H1 (cell line): ENCODE results near the gene ATOH8. TPM values are rescaled to one million over a fixed set of nuclear protein-coding genes. Genes with fewer than 3 reads are reported as not detected.

Experiments used
- CTCF ChIA-PET: fragments of 300-600 bp; sonication (Branson Sonifier 250); formaldehyde crosslinking; loops from one replicate; lab custom pipeline; 2021; ENCODE audit not compliant: partially characterized antibody; lab: Charles Lee
- POLR2A ChIA-PET: fragments of 300-600 bp; sonication (Branson Sonifier 250); formaldehyde crosslinking; loops from one replicate; lab custom pipeline; 2021; ENCODE audit warnings: inconsistent platforms; ENCODE audit not compliant: partially characterized antibody; lab: Charles Lee
- DNase-seq, 2 experiments: peaks; one replicate each; pipeline versions ENCODE4 v3.0.0 to v3.0.0-alpha.2; 2010 to 2022; ENCODE audit warnings: low spot score in 2 of 2, low read depth in 1 of 2, mixed read lengths in 1 of 2
- FAIRE-seq: peaks from 2 replicates; lab custom pipeline; 2011; peaks lifted over from hg19 to GRCh38; lab: Jason Lieb, UNC
- H2AFZ ChIP-seq: 2 replicates; pipeline ENCODE4 v1.8.1; 2012; ENCODE audit warnings: low read length, inconsistent platforms
- H2AK5ac ChIP-seq: 2 replicates; pipeline ENCODE4 v1.6.1; 2013; ENCODE audit warnings: low read depth, low read length
- H2BK120ac ChIP-seq: replicated peaks from 2 replicates; pipeline ENCODE3; 2013; ENCODE audit warnings: low read depth, low read length, inconsistent platforms
- H2BK12ac ChIP-seq: 2 replicates; pipeline ENCODE4 v1.6.1; 2013; ENCODE audit warnings: low read depth, low read length
- H2BK15ac ChIP-seq: 2 replicates; pipeline ENCODE4 v1.6.1; 2013; ENCODE audit warnings: low read length
- H2BK20ac ChIP-seq: 2 replicates; pipeline ENCODE4 v1.6.1; 2013; ENCODE audit warnings: low read length
- H2BK5ac ChIP-seq: 2 replicates; pipeline ENCODE4 v1.6.1; 2013; ENCODE audit warnings: low read depth, low read length
- H3K14ac ChIP-seq: 2 replicates; pipeline ENCODE4 v1.6.1; 2013; ENCODE audit warnings: inconsistent platforms; ENCODE audit not compliant: insufficient read length
- H3K18ac ChIP-seq: 2 replicates; pipeline ENCODE4 v1.6.1; 2013; ENCODE audit warnings: low read length; ENCODE audit errors: extremely low read depth
- H3K23ac ChIP-seq: 2 replicates; pipeline ENCODE4 v1.6.1; 2013; ENCODE audit warnings: inconsistent platforms; ENCODE audit not compliant: insufficient read length
- H3K23me2 ChIP-seq: 2 replicates; pipeline ENCODE4 v1.6.1; 2013; ENCODE audit warnings: low read depth, low read length
- H3K27ac ChIP-seq: 2 replicates; pipeline ENCODE4 v1.6.1; 2011; ENCODE audit warnings: low read depth, low read length, inconsistent platforms
- H3K27me3 ChIP-seq, 4 experiments: replicated peaks in 1 of 4; 1 replicate in 1 of 4; 2 replicates in 3 of 4; pipeline versions ENCODE4 v1.6.1 to v1.8.1; 2011 to 2013; ENCODE audit warnings: low read length in 3 of 4, mild to moderate bottlenecking in 3 of 4, inconsistent platforms in 2 of 4, mixed read lengths in 2 of 4, moderate library complexity in 1 of 4; ENCODE audit not compliant: control insufficient read depth in 3 of 4, insufficient read depth in 3 of 4; ENCODE audit errors: extremely low read depth in 1 of 4
- H3K36me3 ChIP-seq, 4 experiments: 2 replicates each; pipeline versions ENCODE4 v1.6.1 to v1.8.1; 2011 to 2013; ENCODE audit warnings: mild to moderate bottlenecking in 4 of 4, low read length in 3 of 4, moderate library complexity in 2 of 4, control low read depth in 1 of 4, inconsistent platforms in 1 of 4; ENCODE audit not compliant: insufficient read depth in 4 of 4, control insufficient read depth in 2 of 4
- H3K4ac ChIP-seq: replicated peaks from 2 replicates; pipeline ENCODE3; 2013; ENCODE audit warnings: low read length, low read depth, mixed read lengths, inconsistent platforms; ENCODE audit not compliant: insufficient read length
- H3K4me1 ChIP-seq, 4 experiments: replicated peaks in 1 of 4; 1 replicate in 1 of 4; 2 replicates in 3 of 4; pipeline versions ENCODE4 v1.6.1 to v1.8.1; 2011 to 2013; ENCODE audit warnings: low read length in 3 of 4, inconsistent platforms in 2 of 4, mixed read lengths in 1 of 4; ENCODE audit not compliant: insufficient read depth in 4 of 4, control insufficient read depth in 3 of 4
- H3K4me2 ChIP-seq, 2 experiments: 2 replicates each; pipeline versions ENCODE4 v1.6.1 to v1.8.1; 2011 to 2013; ENCODE audit warnings: low read depth in 2 of 2, low read length in 2 of 2, control low read depth in 1 of 2, inconsistent platforms in 1 of 2, mild to moderate bottlenecking in 1 of 2; ENCODE audit not compliant: insufficient read depth in 1 of 2
- H3K4me3 ChIP-seq, 4 experiments: fragments of 200-600, 300-600 bp in 1 of 4; sonication (generic), shearing (Covaris generic), sonication (Bioruptor Twin) in 1 of 4; 2 replicates each; pipeline versions ENCODE4 v1.5.1 to v1.8.1; 2011 to 2016; ENCODE audit warnings: low read length in 4 of 4, low read depth in 3 of 4, control low read depth in 2 of 4, inconsistent platforms in 2 of 4, mild to moderate bottlenecking in 2 of 4, mixed read lengths in 1 of 4, moderate library complexity in 1 of 4; ENCODE audit not compliant: insufficient read depth in 2 of 4; ENCODE audit errors: extremely low read depth in 1 of 4
- H3K56ac ChIP-seq: replicated peaks from 2 replicates; pipeline ENCODE3; 2013; ENCODE audit warnings: low read depth, mild to moderate bottlenecking, mixed read lengths, low read length, inconsistent platforms; ENCODE audit not compliant: insufficient read length
- H3K79me1 ChIP-seq: 2 replicates; pipeline ENCODE4 v1.6.1; 2013; ENCODE audit warnings: low read depth, low read length, control low read depth
- H3K79me2 ChIP-seq, 2 experiments: 2 replicates each; pipeline versions ENCODE4 v1.6.1 to v1.8.1; 2012 to 2013; ENCODE audit warnings: low read length in 2 of 2, mild to moderate bottlenecking in 2 of 2, inconsistent platforms in 1 of 2; ENCODE audit not compliant: insufficient read depth in 2 of 2, control insufficient read depth in 1 of 2
- H3K9ac ChIP-seq, 4 experiments: replicated peaks in 1 of 4; 1 replicate in 1 of 4; 2 replicates in 3 of 4; pipeline versions ENCODE4 v1.6.1 to v1.8.1; 2011 to 2013; ENCODE audit warnings: low read depth in 3 of 4, low read length in 3 of 4, control low read depth in 2 of 4, mild to moderate bottlenecking in 2 of 4, moderate library complexity in 2 of 4, inconsistent platforms in 1 of 4; ENCODE audit errors: extremely low read depth in 1 of 4
- H3K9me3 ChIP-seq, 2 experiments: 2 replicates each; pipeline versions ENCODE4 v1.6.1 to v1.8.1; 2012 to 2013; ENCODE audit warnings: mild to moderate bottlenecking in 2 of 2, moderate library complexity in 2 of 2, control low read depth in 1 of 2, inconsistent platforms in 1 of 2, low read depth in 1 of 2, low read length in 1 of 2, mixed read lengths in 1 of 2; ENCODE audit not compliant: insufficient read depth in 2 of 2
- H4K20me1 ChIP-seq, 2 experiments: replicated peaks in 1 of 2; 2 replicates each; pipeline versions ENCODE3 to v1.8.1; 2011 to 2013; ENCODE audit warnings: inconsistent platforms in 2 of 2, low read length in 2 of 2, mild to moderate bottlenecking in 1 of 2; ENCODE audit not compliant: insufficient read depth in 2 of 2, control insufficient read depth in 1 of 2
- H4K5ac ChIP-seq: 2 replicates; pipeline ENCODE4 v1.6.1; 2013; ENCODE audit warnings: low read length, low read depth, mixed read lengths, inconsistent platforms; ENCODE audit not compliant: insufficient read length
- H4K8ac ChIP-seq: 2 replicates; pipeline ENCODE4 v1.8.0; 2013; ENCODE audit warnings: mild to moderate bottlenecking, moderate library complexity, low read length, inconsistent platforms; ENCODE audit not compliant: insufficient read depth; ENCODE audit errors: extremely low read depth
- H4K91ac ChIP-seq: replicated peaks from 2 replicates; pipeline ENCODE3; 2013; ENCODE audit warnings: low read length, mixed read lengths, inconsistent platforms; ENCODE audit not compliant: insufficient read length
- EZH2 ChIP-seq: fragments of 200-600 bp; sonication (generic); IDR thresholded peaks from 2 replicates; pipeline ENCODE4 v1.7.1; 2012; ENCODE audit warnings: low read depth, mild to moderate bottlenecking, moderate library complexity, low read length, inconsistent platforms; ENCODE audit not compliant: severe bottlenecking
- GABPA ChIP-seq: IDR thresholded peaks from 2 replicates; pipeline ENCODE4 v1.6.1; 2011; ENCODE audit warnings: mild to moderate bottlenecking, low read length, moderate library complexity, borderline replicate concordance; ENCODE audit not compliant: insufficient read depth
- RAD21 ChIP-seq, 2 experiments: IDR thresholded peaks in 1 of 2; conservative IDR thresholded peaks in 1 of 2; 2 replicates each; pipeline ENCODE4 v1.6.1; 2011; ENCODE audit warnings: low read depth in 2 of 2, low read length in 2 of 2, improper control_type of control experiment in 1 of 2, inconsistent platforms in 1 of 2, mild to moderate bottlenecking in 1 of 2, moderate library complexity in 1 of 2
- RBBP5 ChIP-seq: IDR thresholded peaks from 2 replicates; pipeline ENCODE4 v1.7.1; 2012; ENCODE audit warnings: low read depth, mild to moderate bottlenecking, inconsistent platforms, low read length, moderate library complexity, borderline replicate concordance
- TAF1 ChIP-seq: IDR thresholded peaks from 2 replicates; pipeline ENCODE4 v1.6.1; 2011; ENCODE audit warnings: mild to moderate bottlenecking, low read depth, low read length
- WGBS, 2 experiments: shearing (Covaris generic) in 1 of 2; methylation state at CpG; one replicate each; pipeline versions ENCODE4 v1.1.6 to v1.1.7; 2013 to 2015; ENCODE audit warnings: low lambda C conversion rate in 2 of 2, mixed read lengths in 2 of 2, inconsistent platforms in 1 of 2, low coverage in 1 of 2, missing lambda C conversion rate in 1 of 2; ENCODE audit not compliant: insufficient replicate concordance in 2 of 2, insufficient coverage in 1 of 2, insufficient read length in 1 of 2; ENCODE audit errors: extremely low coverage in 1 of 2, missing lambda C conversion rate in 1 of 2; 5-methylcytosine and 5-hydroxymethylcytosine counted together
- polyA plus RNA-seq, 7 experiments: library from polyadenylated mRNA; depleted of rRNA in 3 of 7; stranded (reverse) in 5 of 7; unstranded in 2 of 7; fragments of >200 nt in 5 of 7; fragments of 200-250 nt in 2 of 7; gene quantifications; 1 replicate in 5 of 7; 2 replicates in 1 of 7; 4 replicates in 1 of 7; pipeline versions ENCODE4 v1.2.1 to v1.2.3, GENCODE V29; 2011 to 2013; ENCODE audit warnings: missing spikeins in 2 of 7, mixed read lengths in 2 of 7
- total RNA-seq: library from RNA; stranded (reverse); fragmentation: NEBNext Ultra II Directional; extraction: Animal tissue kit (Norgen Biotek cat#: 25700); gene quantifications from 2 replicates; pipeline ENCODE4 v1.2.1, GENCODE V29; 2021
- TF ChIP-seq, protein P1 (sequence below), 3 experiments: IDR thresholded peaks; 1 replicate in 2 of 3; 2 replicates in 1 of 3; pipeline versions ENCODE4 v1.5.1 to v1.6.1; 2011; ENCODE audit warnings: low read length in 3 of 3, mild to moderate bottlenecking in 3 of 3, inconsistent platforms in 2 of 3, low read depth in 1 of 3, moderate library complexity in 1 of 3; ENCODE audit not compliant: insufficient read depth in 1 of 3; ENCODE audit errors: control extremely low read depth in 1 of 3

ATOH8 gene
- total and polyA plus RNA-seq, 2 of the 8 experiments (the other 6 are each of a cell fraction or from before 2014, with no cell fraction given) = 0.50 to 0.53 TPM

DNA sequence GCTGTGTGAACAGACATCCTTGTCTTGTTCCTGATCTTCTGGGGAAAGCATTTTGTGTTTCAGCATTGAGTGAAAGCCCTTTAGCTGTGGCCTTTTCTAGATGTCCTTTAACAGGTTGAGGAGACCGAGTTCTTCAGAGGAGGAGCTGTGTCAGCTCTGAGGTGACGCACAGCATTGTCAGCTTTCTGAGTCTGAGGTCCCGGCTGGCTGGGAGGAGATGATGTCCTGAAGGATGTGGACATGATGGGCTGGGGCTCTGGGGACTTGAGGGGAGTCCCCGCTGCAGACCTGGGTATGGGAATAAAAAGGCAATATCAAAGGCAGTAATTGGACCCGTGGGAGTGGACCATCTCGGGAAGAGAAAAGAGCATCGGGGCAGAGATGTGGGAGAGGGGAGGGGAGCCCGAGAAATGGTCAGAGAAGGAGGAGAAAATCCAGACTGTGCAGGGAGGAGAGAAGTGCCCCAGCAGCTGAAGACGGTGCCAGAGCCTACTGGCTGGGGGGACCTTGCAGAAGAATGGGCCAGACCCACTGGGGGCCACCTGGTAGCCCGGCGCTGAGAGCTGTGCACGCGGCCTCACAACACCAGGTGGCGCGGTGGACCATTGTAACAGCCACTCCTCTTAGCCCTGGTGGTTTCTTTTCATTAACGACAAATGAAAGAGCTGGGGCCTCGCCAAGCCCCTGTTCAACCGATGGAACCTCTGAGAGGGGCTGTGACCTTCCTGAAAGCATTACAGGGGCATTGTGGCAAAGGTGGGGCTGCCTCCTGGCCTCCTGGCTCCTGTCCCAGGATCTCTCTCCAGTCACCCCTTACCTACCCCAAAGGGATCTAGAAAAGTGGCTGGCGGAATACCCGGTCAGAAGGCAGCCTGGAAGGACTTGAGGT, 73.4 kb downstream of the ATOH8 start:
- H2BK5ac ChIP-seq = no peak overlapping the region

More for the DNA sequence above, 73.4 kb downstream of the ATOH8 start:
- DNase-seq = peak in 1 of 2 experiments; percentile 92
- H2BK20ac ChIP-seq = 0 out of 2 replicates have a peak overlapping the region, but pooled peaks have one; percentile 48
- H3K18ac ChIP-seq = no peak overlapping the region
- H3K36me3 ChIP-seq = no peaks in the 10 kb centered on the region
- no peaks in the 10 kb centered on the region for H3K23me2 ChIP-seq
- no peak overlapping the region for H2AK5ac ChIP-seq
- no peak overlapping the region for H3K4ac ChIP-seq
- H3K27ac ChIP-seq = no peak overlapping the region
- H3K79me2 ChIP-seq = no peaks in the 10 kb centered on the region
- H3K14ac ChIP-seq = no peak overlapping the region
- no peak overlapping the region; the same call in 1 of the 2 replicates for H4K8ac ChIP-seq
- H3K79me1 ChIP-seq = no peaks in the 10 kb centered on the region
- H4K91ac ChIP-seq = no peak overlapping the region
- no peaks in the 10 kb centered on the region for H3K9me3 ChIP-seq
- H3K4me1 ChIP-seq = peaks cover 0 to 3% (median 0%) of the 10 kb centered on the region in 4 experiments; a peak in 3 of 7 replicates
- H3K9ac ChIP-seq = no peak overlapping the region
- FAIRE-seq = no peak
- no peak overlapping the region for H2BK120ac ChIP-seq
- no peak overlapping the region for H4K5ac ChIP-seq
- H2AFZ ChIP-seq = peak overlapping the region; percentile 82
- 45% methylated on average over 20 of the region's 20 CpGs; no CpG with 5 or more reads in 1 of the 2 experiments for WGBS, 2 experiments
- peak; percentile 88 to 91 for TF ChIP-seq RAD21 (IDR thresholded peaks at IDR 0.05 in 1 of 2, conservative IDR thresholded peaks at IDR 0.05 in 1 of 2; ENCODE audit: low read depth in 2 of 2, low read length in 2 of 2)
- TF ChIP-seq EZH2 = no peak
- TF ChIP-seq, protein P1, sequence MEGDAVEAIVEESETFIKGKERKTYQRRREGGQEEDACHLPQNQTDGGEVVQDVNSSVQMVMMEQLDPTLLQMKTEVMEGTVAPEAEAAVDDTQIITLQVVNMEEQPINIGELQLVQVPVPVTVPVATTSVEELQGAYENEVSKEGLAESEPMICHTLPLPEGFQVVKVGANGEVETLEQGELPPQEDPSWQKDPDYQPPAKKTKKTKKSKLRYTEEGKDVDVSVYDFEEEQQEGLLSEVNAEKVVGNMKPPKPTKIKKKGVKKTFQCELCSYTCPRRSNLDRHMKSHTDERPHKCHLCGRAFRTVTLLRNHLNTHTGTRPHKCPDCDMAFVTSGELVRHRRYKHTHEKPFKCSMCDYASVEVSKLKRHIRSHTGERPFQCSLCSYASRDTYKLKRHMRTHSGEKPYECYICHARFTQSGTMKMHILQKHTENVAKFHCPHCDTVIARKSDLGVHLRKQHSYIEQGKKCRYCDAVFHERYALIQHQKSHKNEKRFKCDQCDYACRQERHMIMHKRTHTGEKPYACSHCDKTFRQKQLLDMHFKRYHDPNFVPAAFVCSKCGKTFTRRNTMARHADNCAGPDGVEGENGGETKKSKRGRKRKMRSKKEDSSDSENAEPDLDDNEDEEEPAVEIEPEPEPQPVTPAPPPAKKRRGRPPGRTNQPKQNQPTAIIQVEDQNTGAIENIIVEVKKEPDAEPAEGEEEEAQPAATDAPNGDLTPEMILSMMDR (IDR thresholded peaks at IDR 0.05; ENCODE audit: control extremely low read depth in 1 of 3, insufficient read depth in 1 of 3, low read depth in 1 of 3, low read length in 3 of 3) = peak; percentile 84 to 89 (median 87)
- peak; percentile 17; the same call in 1 of the 2 replicates for TF ChIP-seq GABPA
- TF ChIP-seq RBBP5 = 0 out of 2 replicates have a peak, but pooled peaks have one; percentile 59
- TF ChIP-seq TAF1 = 0 out of 2 replicates have a peak, but pooled peaks have one; percentile 17
- H3K4me3 ChIP-seq = 0 out of 8 replicates have a peak overlapping the region, but pooled peaks of 1 of the 4 experiments have one; percentile 0
- no peaks in the 10 kb centered on the region for H3K27me3 ChIP-seq
- ChIA-PET POLR2A (interaction anchor here (0.7 to 1.1 kb wide), 4 partner anchors 11 to 614 kb away, joined by 3 read pairs; partner anchors contain the start of gene KDM3A), CTCF (interaction anchor here (0.5 to 6.0 kb wide), 62 partner anchors 9 to 264 kb away, joined by 3 to 61 read pairs (median 4); partner anchors contain the start of gene ST3GAL5)
- H2BK15ac ChIP-seq = no peak overlapping the region
- H3K56ac ChIP-seq = no peak overlapping the region
- H2BK12ac ChIP-seq = no peak overlapping the region
- no peak overlapping the region for H3K23ac ChIP-seq
- no peaks in the 10 kb centered on the region for H4K20me1 ChIP-seq
- peak overlapping the region in 1 of 2 experiments; percentile 1; a peak in 1 of 4 replicates for H3K4me2 ChIP-seq
